T-cell (primary cell): ENCODE data around the gene TNFSF18. TPM values are rescaled to one million over a fixed set of nuclear protein-coding genes. Genes with fewer than 3 reads are reported as not detected.
"Not testable (repeated sequence)": the region's sequence is repeated elsewhere in the genome, so short reads cannot be mapped to it uniquely, and the experiment has no call there.

Experiments used
- ATAC-seq, 4 experiments: fragments of 200-7000 bp in 3 of 4; fragments of 150-1000 bp in 1 of 4; cut with Tn5 transposase; replicated peaks in 1 of 4; 1 replicate in 3 of 4; 2 replicates in 1 of 4; pipeline ENCODE4 v1.10.0; 2021; ENCODE audit warnings: moderate library complexity in 3 of 4, mild to moderate bottlenecking in 2 of 4, moderate number of reproducible peaks in 1 of 4
- CTCF ChIA-PET, 2 donors: fragments of 300-600 bp; sonication (Branson Sonifier 250); formaldehyde crosslinking; loops; one replicate each; lab custom pipeline; 2022; ENCODE audit warnings: antibody characterized with exemption in 2 of 2; lab: Charles Lee
- POLR2A ChIA-PET, 2 donors: fragments of 300-600 bp; sonication (Branson Sonifier 250); formaldehyde crosslinking; loops; one replicate each; lab custom pipeline; 2022; ENCODE audit warnings: antibody characterized with exemption in 2 of 2; lab: Charles Lee
- DNase-seq, 35 experiments: peaks; one replicate each; pipeline versions ENCODE4 v3.0.0 to v3.0.0-alpha.2; 2013 to 2023
- H3K27ac ChIP-seq: one replicate; pipeline ENCODE4 v1.5.1; 2013; ENCODE audit warnings: low read length
- H3K27me3 ChIP-seq, 2 experiments: replicated peaks in 1 of 2; 1 replicate in 1 of 2; 2 replicates in 1 of 2; pipeline versions ENCODE4 v1.6.1 to v1.7.0; 2013; ENCODE audit warnings: low read length in 1 of 2, mixed read lengths in 1 of 2; ENCODE audit not compliant: control insufficient read depth in 2 of 2, insufficient read depth in 2 of 2; ENCODE audit errors: extremely low read depth in 1 of 2
- H3K36me3 ChIP-seq, 2 donors: 1 replicate in 1 of 2; 2 replicates in 1 of 2; pipeline versions ENCODE4 v1.6.1 to v1.7.0; 2013; ENCODE audit warnings: low read length in 1 of 2; ENCODE audit not compliant: control insufficient read depth in 2 of 2, insufficient read depth in 1 of 2; ENCODE audit errors: extremely low read depth in 1 of 2
- H3K4me1 ChIP-seq, 2 experiments: 1 replicate in 1 of 2; 2 replicates in 1 of 2; pipeline versions ENCODE4 v1.6.1 to v1.7.0; 2013; ENCODE audit warnings: low read length in 2 of 2, mixed read lengths in 1 of 2; ENCODE audit not compliant: insufficient read depth in 2 of 2, control insufficient read depth in 1 of 2; ENCODE audit errors: extremely low read depth in 1 of 2
- H3K4me3 ChIP-seq, 2 donors: 1 replicate in 1 of 2; 2 replicates in 1 of 2; pipeline versions ENCODE4 v1.5.1 to v1.7.0; 2013; ENCODE audit warnings: mild to moderate bottlenecking in 2 of 2, low read length in 1 of 2, moderate library complexity in 1 of 2; ENCODE audit not compliant: control insufficient read depth in 1 of 2; ENCODE audit errors: extremely low read depth in 1 of 2
- H3K9me3 ChIP-seq: 2 replicates; pipeline ENCODE4 v1.7.0; 2013
- H3K27ac Mint-ChIP-seq, 2 donors: one replicate each; pipeline ENCODE4 v1.8.0; 2020 to 2021; ENCODE audit warnings: mild to moderate bottlenecking in 2 of 2, mixed read lengths in 2 of 2
- H3K27me3 Mint-ChIP-seq, 2 donors: one replicate each; pipeline ENCODE4 v1.8.0; 2021 to 2022; ENCODE audit warnings: mixed read lengths in 2 of 2
- H3K36me3 Mint-ChIP-seq: one replicate; pipeline ENCODE4 v1.8.0; 2021; ENCODE audit warnings: mixed read lengths
- H3K4me1 Mint-ChIP-seq, 3 donors: one replicate each; pipeline ENCODE4 v1.8.0; 2020 to 2022; ENCODE audit warnings: mixed read lengths in 3 of 3, mild to moderate bottlenecking in 1 of 3
- H3K4me3 Mint-ChIP-seq, 3 donors: one replicate each; pipeline ENCODE4 v1.8.0; 2020 to 2022; ENCODE audit warnings: mild to moderate bottlenecking in 3 of 3, mixed read lengths in 3 of 3, moderate library complexity in 3 of 3
- H3K9me3 Mint-ChIP-seq, 3 donors: one replicate each; pipeline ENCODE4 v1.8.0; 2020 to 2022; ENCODE audit warnings: mixed read lengths in 3 of 3
- WGBS: methylation state at CpG from one replicate; pipeline ENCODE4 v1.1.5; 2013; ENCODE audit warnings: missing lambda C conversion rate; ENCODE audit not compliant: insufficient coverage; 5-methylcytosine and 5-hydroxymethylcytosine counted together
- total RNA-seq, 35 experiments: library from RNA in 6 of 35; stranded (reverse) in 6 of 35; fragments of 120-200 nt in 1 of 35; gene quantifications; one replicate each; pipeline versions ENCODE4 v1.2.1 to v1.2.4 and lab custom pipeline; 2013 to 2026

Gene TNFSF18
- total RNA-seq, 5 donors from 2014 or later (not counting 1 experiment from before 2014, with no cell fraction given), result not detected

- Mint-ChIP-seq H3K27ac (no peak overlapping the region), H3K27me3 (peaks cover 0 to 4% of the 10 kb centered on the region in 2 donors), H3K4me3 (no peak overlapping the region), H3K9me3 (no peaks in the 10 kb centered on the region), H3K36me3 (no peaks in the 10 kb centered on the region), H3K4me1 (no peaks in the 10 kb centered on the region)
- DNase-seq (no peak), ATAC-seq (no peak)
- CTCF ChIA-PET, result no interaction called here
- Histone ChIP-seq H3K27ac (no peak overlapping the region), H3K4me3 (no peak overlapping the region), H3K27me3 (no peaks in the 10 kb centered on the region), H3K36me3 (no peaks in the 10 kb centered on the region), H3K4me1 (no peaks in the 10 kb centered on the region), H3K9me3 (no peaks in the 10 kb centered on the region)
- POLR2A ChIA-PET, result no interaction called here
Measured at GRCh38 chr1:173093691-173094445, 43.1 kb upstream of the TNFSF18 start.

- Mint-ChIP-seq H3K9me3 (peaks cover 0 to 4% (median 0%) of the 10 kb centered on the region in 3 donors), H3K27me3 (no peaks in the 10 kb centered on the region), H3K36me3 (no peaks in the 10 kb centered on the region), H3K4me3 (no peak overlapping the region), H3K27ac (no peak overlapping the region), H3K4me1 (no peaks in the 10 kb centered on the region)
- H3K27ac ChIP-seq, result no peak overlapping the region
- no peaks in the 10 kb centered on the region for H3K36me3 ChIP-seq
- H3K27me3 ChIP-seq, result no peaks in the 10 kb centered on the region
- no peaks in the 10 kb centered on the region for H3K9me3 ChIP-seq
- WGBS, result no CpG with 5 or more reads among the region's 6 CpGs
- ChIA-PET POLR2A (interaction anchor here in 1 of 2 donors (0.6 kb wide), 1 partner anchor 394 kb away, joined by 3 read pairs; no protein-coding TSS in a partner anchor), CTCF (no interaction called here)
- no peaks in the 10 kb centered on the region for H3K4me1 ChIP-seq
- H3K4me3 ChIP-seq, result no peak overlapping the region
- ATAC-seq (no peak), DNase-seq (no peak)
Measured at GRCh38 chr1:173084292-173084691, 33.6 kb upstream of the TNFSF18 start.

GRCh38 chr1:173082913-173083312 lies 32.2 kb upstream of the TNFSF18 start:
- POLR2A ChIA-PET, result no interaction called here
- Histone ChIP-seq H3K9me3 (no peaks in the 10 kb centered on the region), H3K27me3 (no peaks in the 10 kb centered on the region), H3K36me3 (no peaks in the 10 kb centered on the region), H3K4me1 (no peaks in the 10 kb centered on the region), H3K27ac (no peak overlapping the region), H3K4me3 (no peak overlapping the region)
- Mint-ChIP-seq H3K36me3 (no peaks in the 10 kb centered on the region), H3K9me3 (peaks cover 0 to 4% (median 0%) of the 10 kb centered on the region in 3 donors), H3K27ac (no peak overlapping the region), H3K27me3 (no peaks in the 10 kb centered on the region), H3K4me1 (no peaks in the 10 kb centered on the region), H3K4me3 (no peak overlapping the region)
- ATAC-seq (no peak), DNase-seq (no peak)
- WGBS, result no CpG with 5 or more reads among the region's 1 CpG
- CTCF ChIA-PET, result no interaction called here

- H3K27me3 ChIP-seq, H3K4me3 ChIP-seq, H3K36me3 ChIP-seq, POLR2A ChIA-PET, H3K36me3 Mint-ChIP-seq, ATAC-seq, H3K9me3 ChIP-seq, H3K4me1 Mint-ChIP-seq, H3K27ac Mint-ChIP-seq, H3K4me1 ChIP-seq, H3K4me3 Mint-ChIP-seq, DNase-seq, H3K27ac ChIP-seq, CTCF ChIA-PET, H3K9me3 Mint-ChIP-seq: not testable (repeated sequence)
- 87% methylated on average over 4 of the region's 6 CpGs for WGBS
- peaks cover 5 to 10% of the 10 kb centered on the region in 2 donors for H3K27me3 Mint-ChIP-seq
Measured at GRCh38 chr1:173074217-173074616, 23.5 kb upstream of the TNFSF18 start.

GRCh38 chr1:173064011-173064410 lies 13.3 kb upstream of the TNFSF18 start:
- no peaks in the 10 kb centered on the region for H3K9me3 Mint-ChIP-seq
- H3K4me1 Mint-ChIP-seq, result no peaks in the 10 kb centered on the region
- Histone ChIP-seq H3K27ac (no peak overlapping the region), H3K9me3 (no peaks in the 10 kb centered on the region), H3K36me3 (no peaks in the 10 kb centered on the region), H3K27me3 (no peaks in the 10 kb centered on the region), H3K4me1 (no peaks in the 10 kb centered on the region), H3K4me3 (no peak overlapping the region)
- H3K27ac Mint-ChIP-seq, result no peak overlapping the region
- DNase-seq, result no peak
- ChIA-PET POLR2A (no interaction called here), CTCF (no interaction called here)
- H3K27me3 Mint-ChIP-seq, result no peaks in the 10 kb centered on the region
- no peak overlapping the region for H3K4me3 Mint-ChIP-seq
- ATAC-seq, result no peak
- H3K36me3 Mint-ChIP-seq, result no peaks in the 10 kb centered on the region
- WGBS, result 71% methylated on average over 1 of the region's 3 CpGs

- no peak overlapping the region for H3K27ac Mint-ChIP-seq
- Histone ChIP-seq H3K27ac (no peak overlapping the region), H3K4me3 (no peak overlapping the region), H3K36me3 (no peaks in the 10 kb centered on the region), H3K9me3 (no peaks in the 10 kb centered on the region), H3K27me3 (no peaks in the 10 kb centered on the region), H3K4me1 (no peaks in the 10 kb centered on the region)
- ATAC-seq, result no peak
- POLR2A ChIA-PET, result no interaction called here
- no peak overlapping the region for H3K4me3 Mint-ChIP-seq
- H3K4me1 Mint-ChIP-seq, result no peaks in the 10 kb centered on the region
- DNase-seq, result no peak
- WGBS, result no CpG with 5 or more reads among the region's 1 CpG
- CTCF ChIA-PET, result no interaction called here
- H3K9me3 Mint-ChIP-seq, result no peaks in the 10 kb centered on the region
- no peaks in the 10 kb centered on the region for H3K27me3 Mint-ChIP-seq
- H3K36me3 Mint-ChIP-seq, result no peaks in the 10 kb centered on the region
Measured at GRCh38 chr1:173063171-173063570, 12.4 kb upstream of the TNFSF18 start.
